Dermis blood vessel endothelial cell (primary cell): ENCODE results near the gene ITGAX. TPM values are rescaled to one million over a fixed set of nuclear protein-coding genes. Genes with fewer than 3 reads are reported as not detected.
"Not testable (repeated sequence)": the region's sequence is repeated elsewhere in the genome, so short reads cannot be mapped to it uniquely, and the experiment has no call there.

Experiments used
- DNase-seq: peaks from one replicate; pipeline ENCODE4 v3.0.0; 2010
- total RNA-seq: library from RNA; depleted of rRNA; stranded (reverse); fragments of >200 nt; gene quantifications from 2 replicates; pipeline ENCODE4 v1.2.3, GENCODE V29; 2014

ITGAX gene
- 0.14 and 0.34 TPM in 2 replicates for total RNA-seq

DNA sequence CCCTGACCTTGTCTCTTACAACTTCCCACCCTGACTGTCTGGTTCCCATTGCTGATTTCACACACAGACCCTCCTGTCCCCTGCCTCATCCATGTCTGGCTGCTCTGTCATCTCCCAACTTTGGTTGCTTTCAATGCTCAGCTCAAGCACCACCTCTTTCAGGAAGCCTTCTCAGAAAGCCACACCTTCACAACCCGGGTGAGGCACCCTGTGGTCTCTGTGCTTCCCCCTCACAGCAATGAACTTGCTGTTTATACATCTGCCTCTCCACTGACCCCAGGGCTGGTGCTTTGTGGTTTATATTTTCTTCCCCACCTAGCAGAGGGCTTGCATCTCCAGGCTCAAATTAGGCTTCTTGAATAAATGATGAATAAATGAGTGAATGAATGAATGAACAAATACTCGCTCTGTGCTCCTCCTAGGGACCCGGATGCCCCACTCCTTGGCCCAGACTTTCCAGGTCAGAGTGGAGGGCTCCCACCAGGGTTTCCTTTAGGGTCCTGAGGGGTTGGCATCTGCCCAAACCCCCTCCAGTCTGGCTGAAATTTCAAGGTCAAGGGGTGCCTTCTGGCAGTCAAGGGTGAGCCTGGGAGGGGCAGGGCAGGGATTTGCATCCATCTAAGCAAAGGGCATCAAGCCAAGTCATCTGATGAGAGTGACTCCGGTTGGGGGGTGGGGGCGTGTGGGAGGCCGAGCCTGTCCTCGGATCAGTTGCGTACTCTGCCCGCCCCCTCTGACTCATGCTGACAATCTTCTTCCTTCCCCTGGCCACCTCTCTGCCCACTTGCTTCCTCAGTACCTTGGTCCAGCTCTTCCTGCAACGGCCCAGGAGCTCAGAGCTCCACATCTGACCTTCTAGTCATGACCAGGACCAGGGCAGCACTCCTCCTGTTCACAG lies at the start of gene ITGAX:
ITGAX (plus strand) TSS at position 783 of the 898 bp plus-strand sequence; CDS start at position 862, 79 bp downstream.
- peak; percentile 61 for DNase-seq

DNA sequence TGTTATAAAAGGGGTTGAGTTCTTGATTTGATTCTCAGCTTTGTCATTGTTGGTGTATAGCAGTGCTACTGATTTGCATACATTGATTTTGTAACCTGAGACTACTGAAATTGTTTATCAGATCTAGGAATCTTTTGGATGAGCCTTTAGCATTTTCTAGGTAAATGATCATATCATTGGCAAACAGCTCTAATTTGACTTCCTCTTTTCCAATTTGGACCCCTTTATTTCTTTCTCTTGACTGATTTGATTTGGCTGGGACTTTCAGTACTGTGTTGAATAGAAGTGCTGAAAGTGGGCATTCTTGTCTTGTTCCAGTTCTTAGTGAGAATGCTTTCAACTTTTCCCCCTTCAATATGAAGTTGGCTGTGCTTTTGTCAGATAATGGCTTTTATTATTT lies 49.8 kb upstream of the ITGAX start:
- no peak for DNase-seq

DNA sequence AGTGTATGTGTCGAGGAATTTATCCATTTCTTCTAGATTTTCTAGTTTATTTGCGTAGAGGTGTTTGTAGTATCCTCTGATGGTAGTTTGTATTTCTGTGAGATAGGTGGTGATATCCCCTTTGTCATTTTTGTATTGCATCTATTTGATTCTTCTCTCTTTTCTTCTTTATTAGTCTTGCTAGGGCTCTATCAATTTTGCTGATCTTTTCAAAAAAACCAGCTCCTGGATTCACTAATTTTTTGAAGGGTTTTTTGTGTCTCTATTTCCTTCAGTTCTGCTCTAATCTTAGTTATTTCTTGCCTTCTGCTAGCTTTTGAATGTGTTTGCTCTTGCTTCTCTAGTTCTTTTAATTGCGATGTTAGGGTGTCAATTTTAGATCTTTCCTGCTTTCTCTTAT lies 46.6 kb upstream of the ITGAX start:
- not testable (repeated sequence) for DNase-seq

GRCh38 chr16:31322500-31322899 lies 32.5 kb upstream of the ITGAX start:
- no peak for DNase-seq

GRCh38 chr16:31323959-31324629 lies 30.9 kb upstream of the ITGAX start:
- DNase-seq: no peak

DNA sequence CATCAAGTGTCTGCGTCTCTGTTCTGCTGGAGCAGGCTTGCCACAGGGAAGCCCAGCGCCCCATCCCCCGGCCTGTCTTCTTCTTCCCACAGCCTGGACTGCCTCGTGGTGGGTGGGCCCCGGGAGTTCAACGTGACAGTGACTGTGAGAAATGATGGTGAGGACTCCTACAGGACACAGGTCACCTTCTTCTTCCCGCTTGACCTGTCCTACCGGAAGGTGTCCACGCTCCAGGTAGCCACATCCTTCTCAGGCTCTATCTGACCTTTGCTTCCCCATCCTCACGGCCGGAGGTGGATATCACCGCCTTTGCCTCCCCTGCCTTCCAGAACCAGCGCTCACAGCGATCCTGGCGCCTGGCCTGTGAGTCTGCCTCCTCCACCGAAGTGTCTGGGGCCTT lies 29.8 kb upstream of the ITGAX start:
- DNase-seq: no peak

DNA sequence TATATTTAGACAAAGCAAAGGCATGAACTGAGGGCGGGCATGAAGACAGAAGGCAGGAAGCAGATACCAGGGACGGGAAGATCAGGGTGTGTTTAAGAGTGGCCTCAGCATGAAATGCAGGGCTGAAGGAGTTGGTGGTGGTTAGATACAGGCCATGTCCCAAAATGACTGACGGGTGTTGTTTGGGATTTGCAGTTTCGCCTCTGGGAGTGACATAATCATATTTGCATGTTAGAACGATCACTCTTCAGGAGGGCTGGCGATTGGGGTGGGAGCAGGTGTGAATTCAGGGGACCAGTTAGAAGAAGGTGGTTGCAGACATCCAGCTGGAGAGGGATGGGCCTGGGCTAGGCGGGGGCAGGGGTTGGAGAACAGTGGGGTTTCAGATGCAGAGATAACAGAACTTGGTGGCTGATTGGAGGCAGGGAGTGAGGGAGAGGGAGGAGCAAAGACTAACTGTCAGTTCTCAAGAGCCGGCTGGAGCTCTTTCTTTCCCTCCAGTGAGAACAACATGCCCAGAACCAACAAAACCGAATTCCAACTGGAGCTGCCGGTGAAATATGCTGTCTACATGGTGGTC lies 27.2 kb upstream of the ITGAX start:
- DNase-seq: no peak

GRCh38 chr16:31328322-31329052 lies 26.5 kb upstream of the ITGAX start:
- DNase-seq: no peak

DNA sequence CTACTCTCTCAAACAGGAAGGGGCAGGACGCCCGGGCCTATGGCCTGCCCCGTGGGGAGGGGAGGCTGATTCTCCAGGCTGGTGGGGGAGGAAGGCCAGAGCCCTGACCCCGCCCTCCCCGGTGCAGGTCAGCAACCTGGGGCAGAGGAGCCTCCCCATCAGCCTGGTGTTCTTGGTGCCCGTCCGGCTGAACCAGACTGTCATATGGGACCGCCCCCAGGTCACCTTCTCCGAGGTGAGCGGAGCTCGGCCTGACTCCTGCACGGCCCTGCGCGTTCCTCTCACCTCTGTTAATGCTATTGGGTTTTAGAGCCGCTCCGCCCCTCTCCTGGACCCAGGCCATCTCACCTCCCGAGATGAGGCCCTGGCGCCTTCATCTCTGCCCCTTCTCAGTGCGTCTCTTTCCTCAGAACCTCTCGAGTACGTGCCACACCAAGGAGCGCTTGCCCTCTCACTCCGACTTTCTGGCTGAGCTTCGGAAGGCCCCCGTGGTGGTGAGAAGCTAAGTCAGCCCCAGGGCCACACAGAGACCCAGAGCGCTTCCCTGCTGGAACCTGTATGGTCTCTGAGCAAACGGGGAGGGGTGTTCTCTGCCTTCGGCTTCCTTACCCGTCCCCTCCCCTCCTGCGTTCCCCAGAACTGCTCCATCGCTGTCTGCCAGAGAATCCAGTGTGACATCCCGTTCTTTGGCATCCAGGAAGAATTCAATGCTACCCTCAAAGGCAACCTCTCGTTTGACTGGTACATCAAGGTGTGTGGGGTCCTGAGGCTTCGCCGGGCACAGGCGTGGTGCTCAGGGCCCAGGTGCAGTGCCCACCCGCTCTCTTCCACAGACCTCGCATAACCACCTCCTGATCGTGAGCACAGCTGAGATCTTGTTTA lies 25.1 kb upstream of the ITGAX start:
- no peak for DNase-seq

DNA sequence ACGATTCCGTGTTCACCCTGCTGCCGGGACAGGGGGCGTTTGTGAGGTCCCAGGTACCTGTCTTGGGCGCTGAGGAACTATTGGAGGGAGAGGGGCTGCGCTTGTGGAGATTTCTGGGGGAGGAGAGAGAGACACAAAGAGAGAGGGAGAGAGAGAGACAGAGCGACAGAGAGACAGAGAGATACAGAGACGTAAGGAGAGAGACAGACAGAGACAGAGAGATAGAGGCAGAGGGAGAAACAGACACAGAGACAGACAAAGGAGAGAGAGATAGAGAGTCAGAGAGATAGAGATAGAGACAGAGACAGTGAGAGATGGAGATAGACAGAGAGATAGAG lies 24.5 kb upstream of the ITGAX start:
- DNase-seq: no peak

DNA sequence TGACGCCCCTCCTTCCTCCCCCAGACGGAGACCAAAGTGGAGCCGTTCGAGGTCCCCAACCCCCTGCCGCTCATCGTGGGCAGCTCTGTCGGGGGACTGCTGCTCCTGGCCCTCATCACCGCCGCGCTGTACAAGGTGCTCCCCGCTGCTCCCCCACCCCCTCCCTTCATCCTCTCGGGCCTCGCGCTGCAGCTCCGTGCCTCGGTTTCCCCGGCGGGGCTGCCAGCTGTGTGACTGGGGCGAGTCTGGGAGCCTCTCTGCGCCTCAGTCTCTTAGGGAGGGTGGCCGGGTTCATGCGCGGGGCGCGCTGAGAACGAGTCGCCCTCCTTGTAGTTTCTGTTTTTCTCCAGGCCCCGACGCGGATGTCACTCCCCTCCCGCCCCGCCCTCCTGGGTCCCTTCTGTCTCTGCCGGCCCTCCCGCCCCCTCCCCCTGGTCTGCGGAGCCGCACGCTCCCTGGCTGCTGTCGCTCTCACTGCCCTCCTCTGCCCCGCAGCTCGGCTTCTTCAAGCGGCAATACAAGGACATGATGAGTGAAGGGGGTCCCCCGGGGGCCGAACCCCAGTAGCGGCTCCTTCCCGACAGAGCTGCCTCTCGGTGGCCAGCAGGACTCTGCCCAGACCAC lies 23.7 kb upstream of the ITGAX start:
- DNase-seq: no peak

DNA sequence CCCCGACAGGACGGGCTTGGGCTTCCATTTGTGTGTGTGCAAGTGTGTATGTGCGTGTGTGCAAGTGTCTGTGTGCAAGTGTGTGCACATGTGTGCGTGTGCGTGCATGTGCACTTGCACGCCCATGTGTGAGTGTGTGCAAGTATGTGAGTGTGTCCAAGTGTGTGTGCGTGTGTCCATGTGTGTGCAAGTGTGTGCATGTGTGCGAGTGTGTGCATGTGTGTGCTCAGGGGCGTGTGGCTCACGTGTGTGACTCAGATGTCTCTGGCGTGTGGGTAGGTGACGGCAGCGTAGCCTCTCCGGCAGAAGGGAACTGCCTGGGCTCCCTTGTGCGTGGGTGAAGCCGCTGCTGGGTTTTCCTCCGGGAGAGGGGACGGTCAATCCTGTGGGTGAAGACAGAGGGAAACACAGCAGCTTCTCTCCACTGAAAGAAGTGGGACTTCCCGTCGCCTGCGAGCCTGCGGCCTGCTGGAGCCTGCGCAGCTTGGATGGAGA lies 23.1 kb upstream of the ITGAX start:
- no peak for DNase-seq

- no peak for DNase-seq
Measured at GRCh38 chr16:31332544-31332943, 22.4 kb upstream of the ITGAX start.

DNA sequence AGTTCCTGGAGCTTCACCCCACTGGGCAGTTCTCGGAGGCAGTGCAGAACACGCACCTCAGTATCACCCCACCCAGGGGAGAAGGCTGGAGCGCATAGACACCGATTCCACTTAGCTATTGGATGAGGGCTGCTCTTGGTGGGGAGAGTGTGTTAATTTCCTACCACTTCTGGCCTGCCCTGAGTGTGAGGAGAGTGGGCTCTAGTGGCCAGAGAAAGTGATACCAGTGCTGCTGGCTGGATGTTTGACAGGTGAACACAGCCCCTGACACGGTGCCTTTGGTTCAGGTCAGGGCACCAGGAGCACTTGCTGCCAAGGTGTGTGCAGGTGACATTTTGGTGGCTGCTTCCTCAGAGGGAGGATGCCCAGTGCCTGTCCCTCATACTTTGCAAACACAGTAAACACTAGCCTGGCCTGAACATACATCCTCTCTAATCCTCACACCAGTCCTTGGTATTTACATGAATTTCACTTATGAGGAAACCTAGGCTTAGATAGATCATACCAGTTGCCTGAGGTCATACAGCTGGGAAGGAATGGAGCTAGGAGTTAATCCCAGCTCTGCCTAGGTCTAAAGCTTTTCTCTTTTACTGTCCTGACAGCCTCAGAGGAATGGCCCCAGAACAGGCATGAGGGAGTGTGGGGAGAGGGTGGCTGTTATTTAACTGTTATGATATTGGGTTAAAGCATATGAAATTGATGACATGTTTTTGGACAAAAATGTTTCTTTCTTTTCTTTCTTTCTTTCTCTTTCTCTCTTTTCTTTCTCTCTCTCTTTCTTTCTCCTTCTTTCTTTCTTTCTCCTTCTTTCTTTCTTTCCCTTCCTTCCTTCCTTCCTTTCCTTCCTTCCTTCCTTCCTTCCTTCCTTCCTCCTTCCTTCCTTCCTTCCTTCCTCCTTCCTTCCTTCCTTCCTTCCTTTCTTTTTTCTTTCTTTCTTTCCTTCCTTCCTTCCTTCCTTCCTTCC lies 21.0 kb upstream of the ITGAX start:
- peak; percentile 30 for DNase-seq

GRCh38 chr16:31334934-31335333 lies 20.0 kb upstream of the ITGAX start:
- no peak for DNase-seq

DNA sequence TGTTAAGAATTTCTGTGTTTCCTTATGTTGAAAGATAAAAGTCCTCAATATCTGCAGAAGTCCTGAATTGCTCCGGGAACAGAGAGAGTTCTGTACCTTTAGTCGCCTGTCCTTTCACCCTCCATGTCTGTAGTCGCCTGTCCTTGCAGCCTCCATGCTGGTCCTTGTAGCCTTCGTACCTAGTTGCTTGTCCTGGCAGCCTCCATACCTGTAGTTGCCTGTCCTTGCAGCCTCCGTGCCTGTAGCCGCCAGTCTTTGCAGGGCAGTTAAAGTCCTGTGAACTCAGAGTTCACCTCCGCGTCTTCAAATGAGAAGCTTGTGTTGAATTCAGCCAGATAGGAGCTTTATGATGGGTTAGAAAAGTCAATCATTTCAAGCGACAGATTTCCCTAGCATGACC lies 19.5 kb upstream of the ITGAX start:
- no peak for DNase-seq

GRCh38 chr16:31338166-31338685 lies 16.8 kb upstream of the ITGAX start:
- DNase-seq: not testable (repeated sequence)

- DNase-seq: no peak
Measured at GRCh38 chr16:31344712-31345111, 10.3 kb upstream of the ITGAX start.

GRCh38 chr16:31347445-31347844 lies 7.5 kb upstream of the ITGAX start:
- no peak for DNase-seq

GRCh38 chr16:31348579-31348978 lies 6.4 kb upstream of the ITGAX start:
- DNase-seq: no peak
